Neural progenitor cell (in vitro differentiated cells): Measurements from ENCODE around the gene ZC3H15. TPM values are rescaled to one million over a fixed set of nuclear protein-coding genes. Genes with fewer than 3 reads are reported as not detected.

Source experiments
- DNase-seq: peaks from one replicate; pipeline ENCODE4 v3.0.0-alpha.2; 2016; ENCODE audit warnings: low spot score
- H2AFZ ChIP-seq: fragments of 200-600 bp; sonication (generic); replicated peaks from 2 replicates; pipeline ENCODE4 v1.6.1; 2016; ENCODE audit warnings: antibody characterized with exemption
- H3F3A ChIP-seq: fragments of 200-600 bp; sonication (generic); 2 replicates; pipeline ENCODE4 v1.6.1; 2016; ENCODE audit warnings: antibody characterized with exemption, low read depth
- H3K27ac ChIP-seq: fragments of 200-600 bp; sonication (generic); 2 replicates; pipeline ENCODE4 v1.5.1; 2016; ENCODE audit warnings: mild to moderate bottlenecking
- H3K27me3 ChIP-seq: fragments of 200-600 bp; sonication (generic); 2 replicates; pipeline ENCODE4 v1.6.1; 2016; ENCODE audit warnings: mild to moderate bottlenecking, moderate library complexity
- H3K36me3 ChIP-seq: fragments of 200-600 bp; sonication (generic); 2 replicates; pipeline ENCODE4 v1.5.1; 2016
- H3K4me1 ChIP-seq: fragments of 200-600 bp; sonication (generic); 2 replicates; pipeline ENCODE4 v1.6.1; 2016; ENCODE audit warnings: mixed run types
- H3K4me2 ChIP-seq: fragments of 200-600 bp; sonication (generic); 2 replicates; pipeline ENCODE4 v1.6.1; 2016
- H3K4me3 ChIP-seq: fragments of 200-600 bp; sonication (generic); 2 replicates; pipeline ENCODE4 v1.5.1; 2016
- H3K79me2 ChIP-seq: fragments of 200-600 bp; sonication (generic); 2 replicates; pipeline ENCODE4 v1.6.1; 2016; ENCODE audit warnings: low read depth
- H3K9ac ChIP-seq: fragments of 200-600 bp; sonication (generic); 2 replicates; pipeline ENCODE4 v1.6.1; 2016
- H3K9me3 ChIP-seq: fragments of 200-600 bp; sonication (generic); 2 replicates; pipeline ENCODE4 v1.5.1; 2016; ENCODE audit warnings: low read depth
- H4K20me1 ChIP-seq: fragments of 200-600 bp; sonication (generic); 2 replicates; pipeline ENCODE4 v1.6.1; 2016; ENCODE audit warnings: low read depth
- H3K27ac Mint-ChIP-seq: 3 replicates; pipeline ENCODE4 v1.8.0; 2021; ENCODE audit warnings: mixed read lengths
- H3K27me3 Mint-ChIP-seq: 2 replicates; pipeline ENCODE4 v1.8.0; 2022; ENCODE audit warnings: low read depth, mild to moderate bottlenecking, inconsistent platforms, moderate library complexity, mixed read lengths; ENCODE audit not compliant: insufficient read depth
- H3K36me3 Mint-ChIP-seq: 3 replicates; pipeline ENCODE4 v1.8.0; 2021; ENCODE audit warnings: mixed read lengths
- H3K4me1 Mint-ChIP-seq: 3 replicates; pipeline ENCODE4 v1.8.0; 2021; ENCODE audit warnings: mixed read lengths
- H3K4me3 Mint-ChIP-seq: 3 replicates; pipeline ENCODE4 v1.8.0; 2021; ENCODE audit warnings: mild to moderate bottlenecking, moderate library complexity, mixed read lengths
- H3K9me3 Mint-ChIP-seq: 3 replicates; pipeline ENCODE4 v1.8.0; 2020; ENCODE audit warnings: mixed read lengths
- CTCF ChIP-seq: fragments of 200-600 bp; sonication (generic); IDR thresholded peaks from 2 replicates; pipeline ENCODE4 v1.5.1; 2017; ENCODE audit warnings: antibody characterized with exemption, mild to moderate bottlenecking
- EZH2 ChIP-seq: fragments of 200-600 bp; sonication (generic); IDR thresholded peaks from 2 replicates; pipeline ENCODE4 v1.6.1; 2017; ENCODE audit warnings: antibody characterized with exemption, mild to moderate bottlenecking, moderate library complexity
- EZH2phosphoT487 ChIP-seq: fragments of 200-600 bp; sonication (generic); IDR thresholded peaks from 2 replicates; pipeline ENCODE4 v1.6.1; 2017; ENCODE audit warnings: antibody characterized with exemption
- total RNA-seq: library from RNA; depleted of rRNA; stranded (reverse); fragments of >200 nt; gene quantifications from 2 replicates; pipeline ENCODE4 v1.2.3, GENCODE V29; 2015; ENCODE audit warnings: low replicate concordance

ZC3H15 gene
- total RNA-seq, 1 donor from 2014 or later: 88.6 TPM

DNA sequence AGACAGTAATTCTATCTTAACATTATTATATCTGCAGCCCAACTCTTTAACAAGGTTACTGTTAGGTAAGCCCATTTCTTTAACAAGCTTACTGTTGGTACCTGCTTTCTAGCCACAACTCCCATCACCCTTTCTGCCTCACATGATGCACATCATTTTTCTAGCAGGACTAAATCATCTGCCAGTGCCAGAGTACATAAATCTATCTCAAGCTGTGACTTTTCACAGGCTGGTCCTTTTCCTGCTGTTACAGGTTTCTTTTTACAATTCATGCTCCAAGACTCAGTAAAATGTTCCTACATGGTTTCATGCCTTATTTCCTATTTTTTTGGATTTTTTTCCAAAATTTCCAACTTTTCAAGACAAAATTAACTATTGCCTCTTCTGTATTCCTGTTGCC, 30.4 kb upstream of the ZC3H15 start:
- Mint-ChIP-seq H3K9me3 (no peaks in the 10 kb centered on the region), H3K36me3 (peaks cover 2% of the 10 kb centered on the region), H3K27me3 (no peaks in the 10 kb centered on the region), H3K27ac (no peak overlapping the region), H3K4me1 (no peaks in the 10 kb centered on the region), H3K4me3 (no peak overlapping the region)
- Histone ChIP-seq H2AFZ (no peak overlapping the region), H3F3A (no peaks in the 10 kb centered on the region), H3K27me3 (no peaks in the 10 kb centered on the region), H3K4me3 (no peak overlapping the region), H3K79me2 (no peaks in the 10 kb centered on the region), H3K36me3 (no peaks in the 10 kb centered on the region), H3K27ac (no peak overlapping the region), H3K9me3 (no peaks in the 10 kb centered on the region), H3K4me1 (peaks cover 10% of the 10 kb centered on the region), H3K4me2 (no peak overlapping the region), H4K20me1 (no peaks in the 10 kb centered on the region), H3K9ac (no peak overlapping the region)
- no peak for DNase-seq
- TF ChIP-seq EZH2 (no peak), CTCF (no peak), EZH2phosphoT487 (no peak)

- no peaks in the 10 kb centered on the region for H4K20me1 ChIP-seq
- Mint-ChIP-seq H3K4me1 (no peaks in the 10 kb centered on the region), H3K27ac (no peak overlapping the region), H3K4me3 (no peak overlapping the region), H3K9me3 (no peaks in the 10 kb centered on the region), H3K27me3 (no peaks in the 10 kb centered on the region), H3K36me3 (no peaks in the 10 kb centered on the region)
- no peak overlapping the region for H3K27ac ChIP-seq
- no peak for TF ChIP-seq EZH2
- TF ChIP-seq EZH2phosphoT487: no peak
- no peak for TF ChIP-seq CTCF
- no peaks in the 10 kb centered on the region for H3K36me3 ChIP-seq
- peaks cover 10% of the 10 kb centered on the region for H3K4me1 ChIP-seq
- H3F3A ChIP-seq: peaks cover 4% of the 10 kb centered on the region
- DNase-seq: no peak
- H3K4me2 ChIP-seq: no peak overlapping the region
- no peak overlapping the region for H2AFZ ChIP-seq
- H3K9ac ChIP-seq: no peak overlapping the region
- H3K79me2 ChIP-seq: no peaks in the 10 kb centered on the region
- H3K27me3 ChIP-seq: no peaks in the 10 kb centered on the region
- H3K9me3 ChIP-seq: no peaks in the 10 kb centered on the region
- H3K4me3 ChIP-seq: no peak overlapping the region
Observed at GRCh38 chr2:186456941-186457340, 29.1 kb upstream of the ZC3H15 start.

DNA sequence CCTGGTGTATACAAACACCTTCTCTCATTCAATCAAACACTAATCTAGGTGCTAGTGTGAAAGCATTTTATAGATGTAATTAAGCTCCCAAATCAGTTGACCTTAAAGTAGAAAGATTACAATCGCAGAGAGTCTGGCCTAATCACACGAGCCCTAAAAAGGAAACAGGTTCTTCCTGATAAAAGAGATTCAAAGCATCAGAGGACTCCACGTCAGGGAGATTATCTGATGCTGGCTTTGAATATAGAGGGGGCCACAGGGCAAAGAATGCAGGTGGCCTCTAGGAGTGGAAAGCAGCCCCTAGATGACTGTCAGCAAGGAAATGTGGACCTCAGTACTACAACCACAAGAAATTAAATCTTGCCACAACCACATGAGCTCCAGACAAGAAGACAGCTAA, 28.2 kb upstream of the ZC3H15 start:
- H3F3A ChIP-seq: peaks cover 4% of the 10 kb centered on the region
- H3K4me1 Mint-ChIP-seq: no peaks in the 10 kb centered on the region
- H3K9me3 ChIP-seq: no peaks in the 10 kb centered on the region
- H3K4me1 ChIP-seq: peaks cover 10% of the 10 kb centered on the region
- H3K9ac ChIP-seq: no peak overlapping the region
- no peaks in the 10 kb centered on the region for H3K79me2 ChIP-seq
- no peak for DNase-seq
- no peak overlapping the region for H2AFZ ChIP-seq
- H3K36me3 ChIP-seq: no peaks in the 10 kb centered on the region
- no peak overlapping the region for H3K27ac Mint-ChIP-seq
- H3K27me3 Mint-ChIP-seq: no peaks in the 10 kb centered on the region
- H3K4me2 ChIP-seq: no peak overlapping the region
- H4K20me1 ChIP-seq: no peaks in the 10 kb centered on the region
- H3K36me3 Mint-ChIP-seq: no peaks in the 10 kb centered on the region
- TF ChIP-seq EZH2phosphoT487 (no peak), EZH2 (no peak), CTCF (no peak)
- H3K27ac ChIP-seq: no peak overlapping the region
- H3K4me3 Mint-ChIP-seq: no peak overlapping the region
- no peaks in the 10 kb centered on the region for H3K9me3 Mint-ChIP-seq
- H3K27me3 ChIP-seq: no peaks in the 10 kb centered on the region
- H3K4me3 ChIP-seq: no peak overlapping the region

DNA sequence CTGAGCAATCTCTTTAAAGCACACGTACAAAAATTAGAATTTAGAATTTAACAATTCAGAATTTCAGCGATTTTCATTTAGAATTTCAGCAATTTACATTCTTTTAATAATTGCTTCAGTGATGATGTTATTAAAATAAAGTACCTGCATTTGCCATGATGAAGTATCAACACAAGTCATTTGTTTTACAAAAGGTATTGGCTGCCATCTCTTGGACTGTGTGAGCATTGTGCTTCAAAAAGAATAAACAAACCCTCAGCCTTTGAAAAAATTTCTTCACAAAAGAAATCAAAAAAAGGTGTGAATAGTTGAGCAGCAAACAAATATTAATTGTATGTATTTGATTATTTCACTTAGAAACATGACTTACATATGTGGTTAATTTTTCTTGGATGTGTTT, 27.1 kb upstream of the ZC3H15 start:
- no peaks in the 10 kb centered on the region for H3K27me3 ChIP-seq
- DNase-seq: peak; percentile 17
- TF ChIP-seq EZH2 (no peak), EZH2phosphoT487 (no peak), CTCF (peak; percentile 46)
- H3K4me2 ChIP-seq: no peak overlapping the region
- no peak overlapping the region for H3K27ac ChIP-seq
- Mint-ChIP-seq H3K4me3 (no peak overlapping the region), H3K27ac (no peak overlapping the region), H3K36me3 (no peaks in the 10 kb centered on the region), H3K4me1 (no peaks in the 10 kb centered on the region), H3K9me3 (no peaks in the 10 kb centered on the region), H3K27me3 (no peaks in the 10 kb centered on the region)
- no peaks in the 10 kb centered on the region for H3K79me2 ChIP-seq
- peaks cover 10% of the 10 kb centered on the region for H3K4me1 ChIP-seq
- H3K9me3 ChIP-seq: no peaks in the 10 kb centered on the region
- H3K9ac ChIP-seq: no peak overlapping the region
- H4K20me1 ChIP-seq: no peaks in the 10 kb centered on the region
- peaks cover 4% of the 10 kb centered on the region for H3F3A ChIP-seq
- H2AFZ ChIP-seq: no peak overlapping the region
- no peak overlapping the region for H3K4me3 ChIP-seq
- H3K36me3 ChIP-seq: no peaks in the 10 kb centered on the region
